Measurements from ENCODE around the gene NDUFAF2. TPM values are rescaled to one million over a fixed set of nuclear protein-coding genes. Genes with fewer than 3 reads are reported as not detected.

The NDUFAF2 gene
- total and polyA plus RNA-seq, 2 of the 8 experiments (the other 6 are each of a cell fraction or from before 2014, with no cell fraction given), result 10.7 to 46.5 TPM

- no peak for FAIRE-seq
- no peak for TF ChIP-seq BCL11A (IDR thresholded peaks at IDR 0.05; ENCODE audit: low read depth in 2 of 2, low read length in 2 of 2)
- TF ChIP-seq CBX8 (IDR thresholded peaks at IDR 0.05; ENCODE audit: borderline replicate concordance, low read depth, low read length), result no peak
- DNase-seq (ENCODE audit: low read depth in 1 of 2, low spot score in 2 of 2), result no peak
- no peak overlapping the region for H2BK20ac ChIP-seq (ENCODE audit: low read length)
- H3K9ac ChIP-seq (replicated peaks in 1 of 4; ENCODE audit: extremely low read depth in 1 of 4, low read depth in 3 of 4, low read length in 3 of 4), result no peak overlapping the region
- H2AK5ac ChIP-seq (ENCODE audit: low read depth, low read length), result no peak overlapping the region
- no peak overlapping the region for H3K4ac ChIP-seq (replicated peaks; ENCODE audit: insufficient read length, low read depth, low read length)
- no peak overlapping the region for H3K27ac ChIP-seq (ENCODE audit: low read depth, low read length)
- H2BK5ac ChIP-seq (ENCODE audit: low read depth, low read length), result no peak overlapping the region
- peaks cover 0 to 1% (median 0%) of the 10 kb centered on the region in 4 experiments; a peak in 1 of 7 replicates for H3K27me3 ChIP-seq (replicated peaks in 1 of 4; ENCODE audit: control insufficient read depth in 3 of 4, extremely low read depth in 1 of 4, insufficient read depth in 3 of 4, low read length in 3 of 4)
- H3K36me3 ChIP-seq (ENCODE audit: control insufficient read depth in 2 of 4, insufficient read depth in 4 of 4, low read length in 3 of 4), result no peaks in the 10 kb centered on the region
- no peak overlapping the region for H3K14ac ChIP-seq (ENCODE audit: insufficient read length)
- H3K79me1 ChIP-seq (ENCODE audit: low read depth, low read length), result no peaks in the 10 kb centered on the region
- no peaks in the 10 kb centered on the region for H3K4me1 ChIP-seq (replicated peaks in 1 of 4; ENCODE audit: control insufficient read depth in 3 of 4, insufficient read depth in 4 of 4, low read length in 3 of 4)
- H3K23ac ChIP-seq (ENCODE audit: insufficient read length), result no peak overlapping the region
- no peak overlapping the region for H4K91ac ChIP-seq (replicated peaks; ENCODE audit: insufficient read length, low read length)
- ChIA-PET POLR2A (ENCODE audit: partially characterized antibody) (no interaction called here), CTCF (ENCODE audit: partially characterized antibody) (interaction anchor here (0.6 to 1.4 kb wide), 2 partner anchors 12 kb away, joined by 4 to 6 read pairs; no protein-coding TSS in a partner anchor)
- no peaks in the 10 kb centered on the region for H3K23me2 ChIP-seq (ENCODE audit: low read depth, low read length)
- H4K8ac ChIP-seq (ENCODE audit: extremely low read depth, insufficient read depth, low read length), result no peak overlapping the region
- no peak overlapping the region for H2BK120ac ChIP-seq (replicated peaks; ENCODE audit: low read depth, low read length)
- H3K56ac ChIP-seq (replicated peaks; ENCODE audit: insufficient read length, low read depth, low read length), result no peak overlapping the region
- H3K4me3 ChIP-seq (ENCODE audit: extremely low read depth in 1 of 4, insufficient read depth in 2 of 4, low read depth in 3 of 4, low read length in 4 of 4), result no peak overlapping the region
- peaks cover 0 to 28% of the 10 kb centered on the region in 2 experiments; a peak in 2 of 4 replicates for H3K79me2 ChIP-seq (ENCODE audit: control insufficient read depth in 1 of 2, insufficient read depth in 2 of 2, low read length in 2 of 2)
- H4K5ac ChIP-seq (ENCODE audit: insufficient read length, low read depth, low read length), result no peak overlapping the region
- H2BK12ac ChIP-seq (ENCODE audit: low read depth, low read length), result no peak overlapping the region
- H3K9me3 ChIP-seq (ENCODE audit: insufficient read depth in 2 of 2, low read depth in 1 of 2, low read length in 1 of 2), result no peaks in the 10 kb centered on the region
- no peak overlapping the region for H2BK15ac ChIP-seq (ENCODE audit: low read length)
- H3K18ac ChIP-seq (ENCODE audit: extremely low read depth, low read length), result no peak overlapping the region
- no peak overlapping the region for H2AFZ ChIP-seq (ENCODE audit: low read length)
- 91% methylated on average over 3 of the region's 3 CpGs; no CpG with 5 or more reads in 1 of the 2 experiments for WGBS, 2 experiments (ENCODE audit: extremely low coverage in 1 of 2, insufficient coverage in 1 of 2, insufficient read length in 1 of 2, insufficient replicate concordance in 2 of 2, low coverage in 1 of 2, low lambda C conversion rate in 2 of 2, missing lambda C conversion rate in 1 of 2)
- H3K4me2 ChIP-seq (ENCODE audit: insufficient read depth in 1 of 2, low read depth in 2 of 2, low read length in 2 of 2), result no peak overlapping the region
- no peaks in the 10 kb centered on the region for H4K20me1 ChIP-seq (replicated peaks in 1 of 2; ENCODE audit: control insufficient read depth in 1 of 2, insufficient read depth in 2 of 2, low read length in 2 of 2)
Measured at GRCh38 chr5:60972231-60972630, 27.2 kb downstream of the NDUFAF2 start.
